H1 (cell line): ENCODE data around the gene TIMP3. TPM values are rescaled to one million over a fixed set of nuclear protein-coding genes. Genes with fewer than 3 reads are reported as not detected.

Experiments used
- CTCF ChIA-PET: fragments of 300-600 bp; sonication (Branson Sonifier 250); formaldehyde crosslinking; loops from one replicate; lab custom pipeline; 2021; ENCODE audit not compliant: partially characterized antibody; lab: Charles Lee
- POLR2A ChIA-PET: fragments of 300-600 bp; sonication (Branson Sonifier 250); formaldehyde crosslinking; loops from one replicate; lab custom pipeline; 2021; ENCODE audit warnings: inconsistent platforms; ENCODE audit not compliant: partially characterized antibody; lab: Charles Lee
- DNase-seq, 2 experiments: peaks; one replicate each; pipeline versions ENCODE4 v3.0.0 to v3.0.0-alpha.2; 2010 to 2022; ENCODE audit warnings: low spot score in 2 of 2, low read depth in 1 of 2, mixed read lengths in 1 of 2
- FAIRE-seq: peaks from 2 replicates; lab custom pipeline; 2011; peaks lifted over from hg19 to GRCh38; lab: Jason Lieb, UNC
- H2AFZ ChIP-seq: 2 replicates; pipeline ENCODE4 v1.8.1; 2012; ENCODE audit warnings: low read length, inconsistent platforms
- H2AK5ac ChIP-seq: 2 replicates; pipeline ENCODE4 v1.6.1; 2013; ENCODE audit warnings: low read depth, low read length
- H2BK120ac ChIP-seq: replicated peaks from 2 replicates; pipeline ENCODE3; 2013; ENCODE audit warnings: low read depth, low read length, inconsistent platforms
- H2BK12ac ChIP-seq: 2 replicates; pipeline ENCODE4 v1.6.1; 2013; ENCODE audit warnings: low read depth, low read length
- H2BK15ac ChIP-seq: 2 replicates; pipeline ENCODE4 v1.6.1; 2013; ENCODE audit warnings: low read length
- H2BK20ac ChIP-seq: 2 replicates; pipeline ENCODE4 v1.6.1; 2013; ENCODE audit warnings: low read length
- H2BK5ac ChIP-seq: 2 replicates; pipeline ENCODE4 v1.6.1; 2013; ENCODE audit warnings: low read depth, low read length
- H3K14ac ChIP-seq: 2 replicates; pipeline ENCODE4 v1.6.1; 2013; ENCODE audit warnings: inconsistent platforms; ENCODE audit not compliant: insufficient read length
- H3K18ac ChIP-seq: 2 replicates; pipeline ENCODE4 v1.6.1; 2013; ENCODE audit warnings: low read length; ENCODE audit errors: extremely low read depth
- H3K23ac ChIP-seq: 2 replicates; pipeline ENCODE4 v1.6.1; 2013; ENCODE audit warnings: inconsistent platforms; ENCODE audit not compliant: insufficient read length
- H3K23me2 ChIP-seq: 2 replicates; pipeline ENCODE4 v1.6.1; 2013; ENCODE audit warnings: low read depth, low read length
- H3K27ac ChIP-seq: 2 replicates; pipeline ENCODE4 v1.6.1; 2011; ENCODE audit warnings: low read depth, low read length, inconsistent platforms
- H3K27me3 ChIP-seq, 4 experiments: replicated peaks in 1 of 4; 1 replicate in 1 of 4; 2 replicates in 3 of 4; pipeline versions ENCODE4 v1.6.1 to v1.8.1; 2011 to 2013; ENCODE audit warnings: low read length in 3 of 4, mild to moderate bottlenecking in 3 of 4, inconsistent platforms in 2 of 4, mixed read lengths in 2 of 4, moderate library complexity in 1 of 4; ENCODE audit not compliant: control insufficient read depth in 3 of 4, insufficient read depth in 3 of 4; ENCODE audit errors: extremely low read depth in 1 of 4
- H3K36me3 ChIP-seq, 4 experiments: 2 replicates each; pipeline versions ENCODE4 v1.6.1 to v1.8.1; 2011 to 2013; ENCODE audit warnings: mild to moderate bottlenecking in 4 of 4, low read length in 3 of 4, moderate library complexity in 2 of 4, control low read depth in 1 of 4, inconsistent platforms in 1 of 4; ENCODE audit not compliant: insufficient read depth in 4 of 4, control insufficient read depth in 2 of 4
- H3K4ac ChIP-seq: replicated peaks from 2 replicates; pipeline ENCODE3; 2013; ENCODE audit warnings: low read length, low read depth, mixed read lengths, inconsistent platforms; ENCODE audit not compliant: insufficient read length
- H3K4me1 ChIP-seq, 4 experiments: replicated peaks in 1 of 4; 1 replicate in 1 of 4; 2 replicates in 3 of 4; pipeline versions ENCODE4 v1.6.1 to v1.8.1; 2011 to 2013; ENCODE audit warnings: low read length in 3 of 4, inconsistent platforms in 2 of 4, mixed read lengths in 1 of 4; ENCODE audit not compliant: insufficient read depth in 4 of 4, control insufficient read depth in 3 of 4
- H3K4me2 ChIP-seq, 2 experiments: 2 replicates each; pipeline versions ENCODE4 v1.6.1 to v1.8.1; 2011 to 2013; ENCODE audit warnings: low read depth in 2 of 2, low read length in 2 of 2, control low read depth in 1 of 2, inconsistent platforms in 1 of 2, mild to moderate bottlenecking in 1 of 2; ENCODE audit not compliant: insufficient read depth in 1 of 2
- H3K4me3 ChIP-seq, 4 experiments: fragments of 200-600, 300-600 bp in 1 of 4; sonication (generic), shearing (Covaris generic), sonication (Bioruptor Twin) in 1 of 4; 2 replicates each; pipeline versions ENCODE4 v1.5.1 to v1.8.1; 2011 to 2016; ENCODE audit warnings: low read length in 4 of 4, low read depth in 3 of 4, control low read depth in 2 of 4, inconsistent platforms in 2 of 4, mild to moderate bottlenecking in 2 of 4, mixed read lengths in 1 of 4, moderate library complexity in 1 of 4; ENCODE audit not compliant: insufficient read depth in 2 of 4; ENCODE audit errors: extremely low read depth in 1 of 4
- H3K56ac ChIP-seq: replicated peaks from 2 replicates; pipeline ENCODE3; 2013; ENCODE audit warnings: low read depth, mild to moderate bottlenecking, mixed read lengths, low read length, inconsistent platforms; ENCODE audit not compliant: insufficient read length
- H3K79me1 ChIP-seq: 2 replicates; pipeline ENCODE4 v1.6.1; 2013; ENCODE audit warnings: low read depth, low read length, control low read depth
- H3K79me2 ChIP-seq, 2 experiments: 2 replicates each; pipeline versions ENCODE4 v1.6.1 to v1.8.1; 2012 to 2013; ENCODE audit warnings: low read length in 2 of 2, mild to moderate bottlenecking in 2 of 2, inconsistent platforms in 1 of 2; ENCODE audit not compliant: insufficient read depth in 2 of 2, control insufficient read depth in 1 of 2
- H3K9ac ChIP-seq, 4 experiments: replicated peaks in 1 of 4; 1 replicate in 1 of 4; 2 replicates in 3 of 4; pipeline versions ENCODE4 v1.6.1 to v1.8.1; 2011 to 2013; ENCODE audit warnings: low read depth in 3 of 4, low read length in 3 of 4, control low read depth in 2 of 4, mild to moderate bottlenecking in 2 of 4, moderate library complexity in 2 of 4, inconsistent platforms in 1 of 4; ENCODE audit errors: extremely low read depth in 1 of 4
- H3K9me3 ChIP-seq, 2 experiments: 2 replicates each; pipeline versions ENCODE4 v1.6.1 to v1.8.1; 2012 to 2013; ENCODE audit warnings: mild to moderate bottlenecking in 2 of 2, moderate library complexity in 2 of 2, control low read depth in 1 of 2, inconsistent platforms in 1 of 2, low read depth in 1 of 2, low read length in 1 of 2, mixed read lengths in 1 of 2; ENCODE audit not compliant: insufficient read depth in 2 of 2
- H4K20me1 ChIP-seq, 2 experiments: replicated peaks in 1 of 2; 2 replicates each; pipeline versions ENCODE3 to v1.8.1; 2011 to 2013; ENCODE audit warnings: inconsistent platforms in 2 of 2, low read length in 2 of 2, mild to moderate bottlenecking in 1 of 2; ENCODE audit not compliant: insufficient read depth in 2 of 2, control insufficient read depth in 1 of 2
- H4K5ac ChIP-seq: 2 replicates; pipeline ENCODE4 v1.6.1; 2013; ENCODE audit warnings: low read length, low read depth, mixed read lengths, inconsistent platforms; ENCODE audit not compliant: insufficient read length
- H4K8ac ChIP-seq: 2 replicates; pipeline ENCODE4 v1.8.0; 2013; ENCODE audit warnings: mild to moderate bottlenecking, moderate library complexity, low read length, inconsistent platforms; ENCODE audit not compliant: insufficient read depth; ENCODE audit errors: extremely low read depth
- H4K91ac ChIP-seq: replicated peaks from 2 replicates; pipeline ENCODE3; 2013; ENCODE audit warnings: low read length, mixed read lengths, inconsistent platforms; ENCODE audit not compliant: insufficient read length
- ASH2L ChIP-seq: fragments of 200-600, 300-600 bp; sonication (generic); IDR thresholded peaks from one replicate; pipeline ENCODE4 v1.7.1; 2017; ENCODE audit warnings: low read length
- CBX8 ChIP-seq: fragments of 300-800, 300-1000 bp; sonication (generic); IDR thresholded peaks from 2 replicates; pipeline ENCODE4 v1.7.1; 2016; ENCODE audit warnings: low read depth, low read length, borderline replicate concordance
- CTCF ChIP-seq, 3 experiments: IDR thresholded peaks; 1 replicate in 2 of 3; 2 replicates in 1 of 3; pipeline versions ENCODE4 v1.5.1 to v1.6.1; 2011; ENCODE audit warnings: low read length in 3 of 3, mild to moderate bottlenecking in 3 of 3, inconsistent platforms in 2 of 3, low read depth in 1 of 3, moderate library complexity in 1 of 3; ENCODE audit not compliant: insufficient read depth in 1 of 3; ENCODE audit errors: control extremely low read depth in 1 of 3
- JUN ChIP-seq: IDR thresholded peaks from 2 replicates; pipeline ENCODE4 v1.6.1; 2011; ENCODE audit warnings: low read depth, mild to moderate bottlenecking, improper control_type of control experiment, low read length
- KDM1A ChIP-seq: fragments of 200-600, 300-600 bp; sonication (generic); IDR thresholded peaks from 2 replicates; pipeline ENCODE4 v1.7.1; 2016; ENCODE audit warnings: mild to moderate bottlenecking, low read length, borderline replicate concordance
- KDM4A ChIP-seq: IDR thresholded peaks from one replicate; pipeline ENCODE4 v1.7.1; 2012; ENCODE audit warnings: low read depth, mild to moderate bottlenecking, moderate library complexity, low read length, inconsistent platforms; ENCODE audit not compliant: severe bottlenecking
- KDM5A ChIP-seq: fragments of 200-600 bp; IDR thresholded peaks from 2 replicates; pipeline ENCODE4 v1.7.1; 2012; ENCODE audit warnings: mild to moderate bottlenecking, low read length, inconsistent platforms, mixed read lengths
- RAD21 ChIP-seq, 2 experiments: IDR thresholded peaks in 1 of 2; conservative IDR thresholded peaks in 1 of 2; 2 replicates each; pipeline ENCODE4 v1.6.1; 2011; ENCODE audit warnings: low read depth in 2 of 2, low read length in 2 of 2, improper control_type of control experiment in 1 of 2, inconsistent platforms in 1 of 2, mild to moderate bottlenecking in 1 of 2, moderate library complexity in 1 of 2
- SAP30 ChIP-seq: fragments of 300-600 bp; sonication (generic); IDR thresholded peaks from 2 replicates; pipeline ENCODE4 v1.7.1; 2012; ENCODE audit warnings: low read length, moderate library complexity, mild to moderate bottlenecking, inconsistent platforms; ENCODE audit not compliant: insufficient read depth, insufficient replicate concordance
- SUZ12 ChIP-seq: fragments of 200-600 bp; sonication (generic); IDR thresholded peaks from 2 replicates; pipeline ENCODE4 v1.6.1; 2012; ENCODE audit warnings: mild to moderate bottlenecking, inconsistent platforms, low read length, moderate library complexity, mixed read lengths
- TBP ChIP-seq: IDR thresholded peaks from 2 replicates; pipeline ENCODE4 v1.6.1; 2011; ENCODE audit warnings: low read depth, low read length, improper control_type of control experiment
- WGBS, 2 experiments: shearing (Covaris generic) in 1 of 2; methylation state at CpG; one replicate each; pipeline versions ENCODE4 v1.1.6 to v1.1.7; 2013 to 2015; ENCODE audit warnings: low lambda C conversion rate in 2 of 2, mixed read lengths in 2 of 2, inconsistent platforms in 1 of 2, low coverage in 1 of 2, missing lambda C conversion rate in 1 of 2; ENCODE audit not compliant: insufficient replicate concordance in 2 of 2, insufficient coverage in 1 of 2, insufficient read length in 1 of 2; ENCODE audit errors: extremely low coverage in 1 of 2, missing lambda C conversion rate in 1 of 2; 5-methylcytosine and 5-hydroxymethylcytosine counted together
- polyA plus RNA-seq, 7 experiments: library from polyadenylated mRNA; depleted of rRNA in 3 of 7; stranded (reverse) in 5 of 7; unstranded in 2 of 7; fragments of >200 nt in 5 of 7; fragments of 200-250 nt in 2 of 7; gene quantifications; 1 replicate in 5 of 7; 2 replicates in 1 of 7; 4 replicates in 1 of 7; pipeline versions ENCODE4 v1.2.1 to v1.2.3, GENCODE V29; 2011 to 2013; ENCODE audit warnings: missing spikeins in 2 of 7, mixed read lengths in 2 of 7
- total RNA-seq: library from RNA; stranded (reverse); fragmentation: NEBNext Ultra II Directional; extraction: Animal tissue kit (Norgen Biotek cat#: 25700); gene quantifications from 2 replicates; pipeline ENCODE4 v1.2.1, GENCODE V29; 2021

The TIMP3 gene
- total and polyA plus RNA-seq, 2 of the 8 experiments (the other 6 are each of a cell fraction or from before 2014, with no cell fraction given), result 1.3 to 4.7 TPM

DNA sequence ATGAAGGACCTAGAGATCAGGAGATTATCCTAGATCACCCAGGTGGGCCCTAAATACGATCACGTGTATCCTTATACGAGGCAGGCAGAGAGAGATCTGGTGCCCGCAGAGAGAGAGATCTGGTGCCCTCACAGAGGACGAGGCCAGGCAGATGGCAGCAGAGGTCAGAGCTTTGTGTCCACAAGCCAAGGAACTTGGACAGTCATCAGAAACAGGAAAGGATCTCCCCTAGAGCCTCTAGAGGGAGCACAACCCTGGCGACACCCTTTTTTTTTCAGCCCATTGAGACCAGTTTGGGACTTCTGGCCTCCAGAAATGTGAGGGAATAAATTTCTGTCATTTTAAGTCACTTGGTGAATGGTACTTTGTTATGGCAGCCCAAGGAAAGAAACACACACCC lies 25.5 kb upstream of the TIMP3 start:
- Histone ChIP-seq H4K20me1 (peaks cover 0 to 2% of the 10 kb centered on the region in 2 experiments), H2AK5ac (no peak overlapping the region), H3K4ac (no peak overlapping the region), H3K4me3 (no peak overlapping the region), H2BK12ac (no peak overlapping the region), H3K18ac (no peak overlapping the region), H3K79me1 (no peaks in the 10 kb centered on the region), H3K27ac (no peak overlapping the region), H3K23me2 (no peaks in the 10 kb centered on the region), H4K91ac (no peak overlapping the region), H3K4me2 (no peak overlapping the region), H3K4me1 (peaks cover 0 to 4% (median 3%) of the 10 kb centered on the region in 4 experiments; a peak in 3 of 7 replicates), H3K56ac (no peak overlapping the region), H3K27me3 (no peaks in the 10 kb centered on the region), H3K14ac (no peak overlapping the region), H2BK5ac (no peak overlapping the region), H4K8ac (no peak overlapping the region), H3K9me3 (no peaks in the 10 kb centered on the region), H4K5ac (no peak overlapping the region), H2AFZ (no peak overlapping the region), H3K9ac (no peak overlapping the region), H2BK120ac (no peak overlapping the region), H3K23ac (no peak overlapping the region), H3K36me3 (no peaks in the 10 kb centered on the region), H2BK20ac (no peak overlapping the region), H2BK15ac (no peak overlapping the region), H3K79me2 (no peaks in the 10 kb centered on the region)
- ChIA-PET CTCF (interaction anchor here (0.6 to 3.5 kb wide), 19 partner anchors 10 to 259 kb away, joined by 3 to 47 read pairs (median 4); no protein-coding TSS in a partner anchor), POLR2A (interaction anchor here (0.6 kb wide), 1 partner anchor 42 kb away, joined by 3 read pairs; no protein-coding TSS in a partner anchor)
- no peak for TF ChIP-seq JUN
- TF ChIP-seq CBX8, result no peak
- no peak for TF ChIP-seq SUZ12
- TF ChIP-seq SAP30, result no peak
- TF ChIP-seq CTCF (IDR thresholded peaks at IDR 0.05; ENCODE audit: control extremely low read depth in 1 of 3, insufficient read depth in 1 of 3, low read depth in 1 of 3, low read length in 3 of 3), result peak; percentile 51 to 72 (median 59)
- no peak for TF ChIP-seq KDM4A
- no peak for TF ChIP-seq ASH2L
- peak; percentile 34 to 50 for TF ChIP-seq RAD21 (IDR thresholded peaks at IDR 0.05 in 1 of 2, conservative IDR thresholded peaks at IDR 0.05 in 1 of 2; ENCODE audit: low read depth in 2 of 2, low read length in 2 of 2)
- TF ChIP-seq TBP, result no peak
- TF ChIP-seq KDM1A, result no peak
- no peak for TF ChIP-seq KDM5A
- WGBS, 2 experiments, result 78% methylated on average over 6 of the region's 6 CpGs; no CpG with 5 or more reads in 1 of the 2 experiments
- DNase-seq, result no peak
- FAIRE-seq, result no peak
